Adipocyte (in vitro differentiated cells): ENCODE results near the gene AFF3.
A peak's percentile ranks its signal among the peaks of the same experiment; 100 is the strongest.
"Not testable (repeated sequence)": the region's sequence is repeated elsewhere in the genome, so short reads cannot be mapped to it uniquely, and the experiment has no call there.

ENCODE experiments used
- DNase-seq: peaks from one replicate; pipeline ENCODE4 v3.0.0-alpha.2; 2015; ENCODE audit warnings: low read depth
- H3K27me3 ChIP-seq: replicated peaks from 2 replicates; pipeline ENCODE4 v1.7.0; 2013; ENCODE audit warnings: mild to moderate bottlenecking, low read length, moderate library complexity; ENCODE audit not compliant: control insufficient read depth, insufficient read depth
- H3K36me3 ChIP-seq: 2 replicates; pipeline ENCODE4 v1.7.0; 2013; ENCODE audit warnings: low read length, mild to moderate bottlenecking, moderate library complexity; ENCODE audit not compliant: control insufficient read depth, insufficient read depth, severe bottlenecking
- H3K4me1 ChIP-seq: 2 replicates; pipeline ENCODE4 v1.7.0; 2013; ENCODE audit warnings: mild to moderate bottlenecking, low read length, moderate library complexity; ENCODE audit not compliant: control insufficient read depth, insufficient read depth
- H3K4me3 ChIP-seq: 2 replicates; pipeline ENCODE4 v1.7.0; 2013; ENCODE audit warnings: mild to moderate bottlenecking, low read length, moderate library complexity
- H3K9ac ChIP-seq: 2 replicates; pipeline ENCODE4 v1.7.0; 2013; ENCODE audit warnings: mild to moderate bottlenecking, low read length, moderate library complexity
- H3K9me3 ChIP-seq: 2 replicates; pipeline ENCODE4 v1.7.0; 2013; ENCODE audit warnings: mild to moderate bottlenecking, low read length, moderate library complexity; ENCODE audit not compliant: control insufficient read depth

AFF3 gene

DNA sequence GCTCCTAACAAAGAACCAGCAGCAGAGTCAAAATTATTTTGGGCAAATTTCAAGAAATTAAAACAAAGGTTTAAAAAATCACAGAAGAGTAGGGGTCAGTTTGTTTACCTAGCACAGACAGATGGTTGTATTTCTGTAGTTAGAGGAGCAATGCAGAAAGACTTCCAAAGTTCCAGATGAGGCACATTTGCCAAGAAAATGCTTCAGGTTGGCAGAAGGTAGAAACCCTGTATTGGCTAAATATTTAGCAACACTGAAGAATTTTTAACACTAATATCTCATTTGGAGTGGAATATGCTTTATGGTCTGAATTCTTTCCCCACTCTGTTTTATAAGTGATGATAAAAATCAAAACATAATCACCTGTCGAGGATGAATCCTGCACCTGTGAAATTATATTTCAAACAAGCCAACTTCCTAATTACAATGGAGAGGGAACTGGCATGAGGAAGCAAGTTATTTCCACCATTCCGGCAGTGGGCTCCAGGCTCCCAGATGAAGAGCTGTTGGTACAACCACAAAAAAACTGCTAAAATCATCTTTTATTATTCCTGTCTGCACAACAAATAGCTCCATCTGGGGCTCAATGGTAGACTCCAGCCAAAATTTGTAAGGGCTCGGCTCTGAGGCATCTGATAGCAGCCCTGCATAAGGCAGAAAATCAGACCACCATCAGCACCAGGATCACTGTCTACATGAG is 366.0 kb downstream of the AFF3 start:
- no peaks in the 10 kb centered on the region for H3K36me3 ChIP-seq
- H3K27me3 ChIP-seq, result peaks cover 10% of the 10 kb centered on the region
- no peak overlapping the region for H3K4me3 ChIP-seq
- H3K9me3 ChIP-seq, result peaks cover 19% of the 10 kb centered on the region
- H3K4me1 ChIP-seq, result no peaks in the 10 kb centered on the region
- H3K9ac ChIP-seq, result no peak overlapping the region
- no peak for DNase-seq

DNA sequence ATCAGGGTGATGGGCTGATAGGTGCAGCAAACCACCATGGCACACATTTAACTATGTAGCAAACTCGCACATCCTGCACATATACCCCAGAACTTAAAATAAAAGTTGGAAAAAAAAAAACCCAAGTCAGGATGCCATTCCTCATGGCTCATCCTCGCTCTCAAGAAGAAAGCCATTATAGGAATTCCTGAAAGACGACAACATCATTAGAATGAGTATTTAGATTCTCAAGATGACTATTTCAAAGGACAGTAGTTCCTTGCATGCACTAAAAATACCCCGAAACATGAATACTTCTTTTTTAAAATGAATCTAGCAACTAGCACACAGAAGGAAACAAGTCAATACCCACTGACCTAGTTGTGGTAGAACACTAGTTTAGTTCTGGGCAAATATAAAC is 366.8 kb downstream of the AFF3 start:
- DNase-seq, result peak; percentile 34
- Histone ChIP-seq H3K27me3 (peaks cover 9% of the 10 kb centered on the region), H3K9me3 (peaks cover 19% of the 10 kb centered on the region), H3K4me1 (no peaks in the 10 kb centered on the region), H3K36me3 (no peaks in the 10 kb centered on the region), H3K9ac (no peak overlapping the region), H3K4me3 (no peak overlapping the region)

DNA sequence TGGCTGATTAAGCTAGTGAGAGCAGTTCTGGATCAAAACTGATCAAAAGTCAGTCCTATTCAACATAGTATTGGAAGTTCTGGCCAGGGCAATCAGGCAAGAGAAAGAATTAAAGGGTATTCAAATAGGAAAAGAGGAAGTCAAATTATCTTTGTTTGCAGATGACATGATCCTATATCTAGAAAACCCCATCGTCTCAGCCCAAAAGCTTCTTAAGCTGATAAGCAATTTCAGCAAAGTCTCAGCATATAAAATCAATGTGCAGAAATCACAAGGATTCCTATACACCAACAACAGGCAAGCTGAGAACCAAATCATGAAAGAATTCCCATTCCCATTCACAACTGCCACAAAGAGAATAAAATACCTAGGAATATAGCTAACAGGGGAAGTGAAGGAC is 368.7 kb downstream of the AFF3 start:
- H3K4me1 ChIP-seq, H3K36me3 ChIP-seq, H3K9ac ChIP-seq, H3K27me3 ChIP-seq, DNase-seq, H3K4me3 ChIP-seq: not testable (repeated sequence)
- peaks cover 20% of the 10 kb centered on the region for H3K9me3 ChIP-seq

DNA sequence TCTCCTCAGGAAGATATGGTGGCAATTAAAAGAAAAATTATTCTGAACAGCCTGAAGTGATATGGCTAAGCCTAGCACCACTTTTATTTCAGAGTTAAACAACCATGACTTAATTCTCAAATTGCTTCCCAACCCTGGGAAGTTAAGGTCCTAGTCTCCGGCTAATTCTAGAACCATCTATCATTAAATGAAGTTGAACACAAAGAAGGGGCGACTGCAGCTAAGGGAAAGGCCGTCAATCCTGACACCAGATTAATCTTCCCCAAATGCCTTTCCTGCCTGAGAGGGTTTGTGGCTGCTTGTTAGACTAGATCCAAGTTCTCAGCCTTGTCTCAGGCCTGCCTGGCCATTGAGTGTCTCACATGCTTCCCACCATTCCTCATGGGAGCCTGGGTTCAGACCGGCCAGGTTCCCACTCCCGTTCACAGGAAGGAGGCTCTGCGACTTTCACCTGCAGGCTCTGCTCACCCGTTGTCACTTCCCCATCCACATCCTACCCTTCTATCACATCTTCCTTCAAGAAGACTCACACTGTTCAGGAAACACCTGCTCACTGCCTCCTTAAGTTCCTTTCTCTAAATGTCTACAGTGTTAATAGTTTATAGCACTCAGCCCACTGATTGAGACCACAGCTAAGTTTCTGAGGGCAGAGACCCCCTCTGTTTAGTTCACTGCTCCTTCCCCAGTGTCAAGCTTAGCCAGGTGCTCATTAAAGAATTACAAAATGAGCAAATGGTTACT is 369.6 kb downstream of the AFF3 start:
- DNase-seq, result no peak
- H3K4me1 ChIP-seq, result no peaks in the 10 kb centered on the region
- H3K4me3 ChIP-seq, result no peak overlapping the region
- no peaks in the 10 kb centered on the region for H3K36me3 ChIP-seq
- H3K9ac ChIP-seq, result no peak overlapping the region
- no peaks in the 10 kb centered on the region for H3K27me3 ChIP-seq
- H3K9me3 ChIP-seq, result peaks cover 11% of the 10 kb centered on the region

DNA sequence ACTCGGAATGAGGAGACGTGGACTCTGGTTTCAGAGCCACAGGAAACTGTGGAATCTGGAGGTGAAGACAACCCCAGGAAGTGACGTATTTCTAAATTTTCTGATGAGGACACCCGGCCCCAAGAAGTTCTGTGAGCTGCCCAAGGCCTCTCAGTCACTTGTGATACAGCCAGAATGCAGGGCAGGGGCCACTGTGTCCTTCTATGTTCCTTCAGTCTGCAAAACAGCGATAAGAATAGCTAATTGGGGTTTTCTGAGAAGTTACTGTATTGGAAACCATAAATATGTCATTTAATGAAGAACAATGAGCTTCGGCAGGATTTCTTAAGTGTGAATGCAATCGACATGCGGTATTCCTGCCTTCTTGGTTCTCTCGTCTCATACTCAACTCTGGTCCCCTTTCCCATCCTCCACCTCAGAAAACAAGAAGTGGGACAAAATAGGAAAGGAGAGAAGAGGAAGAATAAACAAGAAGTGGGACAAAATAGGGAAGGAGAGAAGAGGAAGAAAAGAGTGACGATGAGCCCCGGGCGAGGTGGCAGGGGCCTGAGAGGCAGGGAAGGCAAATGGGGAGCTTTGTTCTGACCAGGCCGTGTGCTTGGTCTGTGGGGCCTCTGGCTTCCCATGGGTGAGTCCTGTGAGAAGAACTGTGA is 370.6 kb downstream of the AFF3 start:
- Histone ChIP-seq H3K36me3 (no peaks in the 10 kb centered on the region), H3K9me3 (peaks cover 11% of the 10 kb centered on the region), H3K4me1 (no peaks in the 10 kb centered on the region), H3K4me3 (no peak overlapping the region), H3K27me3 (peaks cover 4% of the 10 kb centered on the region), H3K9ac (no peak overlapping the region)
- no peak for DNase-seq

DNA sequence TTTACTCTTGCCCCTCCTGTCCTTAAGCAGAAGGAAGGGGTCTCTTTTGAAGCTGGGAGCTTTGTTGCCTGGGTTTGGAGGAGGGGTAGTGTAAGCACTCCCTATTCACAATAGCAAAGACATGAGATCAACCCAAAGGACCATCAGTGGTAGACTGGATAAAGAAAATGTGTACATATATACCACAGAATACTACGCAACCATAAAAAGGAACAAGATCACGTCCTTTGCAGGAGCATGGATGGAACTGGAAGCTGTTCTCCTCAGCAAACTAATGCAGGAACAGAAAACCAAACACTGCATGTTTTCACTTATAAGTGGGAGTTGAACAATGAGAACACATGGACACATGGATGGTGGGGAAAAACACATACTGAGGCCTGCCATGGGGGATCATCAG is 371.5 kb downstream of the AFF3 start:
- no peak for DNase-seq
- no peaks in the 10 kb centered on the region for H3K36me3 ChIP-seq
- peaks cover 11% of the 10 kb centered on the region for H3K9me3 ChIP-seq
- H3K4me1 ChIP-seq, result no peaks in the 10 kb centered on the region
- H3K9ac ChIP-seq, result no peak overlapping the region
- no peak overlapping the region for H3K4me3 ChIP-seq
- H3K27me3 ChIP-seq, result peaks cover 8% of the 10 kb centered on the region

DNA sequence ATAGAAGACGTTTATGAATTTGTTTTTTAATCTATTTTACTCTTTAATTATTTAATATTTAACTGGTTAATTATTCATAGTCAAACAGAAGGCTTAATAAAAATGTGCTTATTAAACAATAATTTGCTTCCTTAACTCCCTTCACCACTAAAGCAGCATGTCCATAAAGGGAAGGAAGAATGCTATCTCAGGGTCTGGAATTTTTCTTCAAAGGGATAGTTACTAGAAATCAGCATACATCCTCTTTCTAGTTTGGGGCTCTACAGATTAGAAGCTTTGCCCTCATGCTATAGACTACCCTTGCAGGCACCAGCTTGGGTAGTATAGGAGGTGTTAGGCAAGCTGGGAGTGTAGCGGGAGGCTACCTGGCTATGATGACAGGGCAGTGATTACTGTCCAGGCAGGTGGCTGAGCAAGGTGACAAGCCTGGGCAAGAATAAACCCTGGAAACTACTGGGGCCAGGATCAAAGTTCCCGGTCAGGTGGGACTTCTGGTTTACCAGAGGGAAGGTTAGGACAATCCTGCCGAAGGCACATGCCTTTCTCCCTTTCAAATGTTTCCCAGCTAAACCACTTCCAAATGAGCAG is 376.6 kb downstream of the AFF3 start:
- DNase-seq, result no peak
- no peaks in the 10 kb centered on the region for H3K4me1 ChIP-seq
- no peak overlapping the region for H3K9ac ChIP-seq
- H3K27me3 ChIP-seq, result peaks cover 15% of the 10 kb centered on the region
- peaks cover 8% of the 10 kb centered on the region for H3K9me3 ChIP-seq
- no peak overlapping the region for H3K4me3 ChIP-seq
- no peaks in the 10 kb centered on the region for H3K36me3 ChIP-seq

DNA sequence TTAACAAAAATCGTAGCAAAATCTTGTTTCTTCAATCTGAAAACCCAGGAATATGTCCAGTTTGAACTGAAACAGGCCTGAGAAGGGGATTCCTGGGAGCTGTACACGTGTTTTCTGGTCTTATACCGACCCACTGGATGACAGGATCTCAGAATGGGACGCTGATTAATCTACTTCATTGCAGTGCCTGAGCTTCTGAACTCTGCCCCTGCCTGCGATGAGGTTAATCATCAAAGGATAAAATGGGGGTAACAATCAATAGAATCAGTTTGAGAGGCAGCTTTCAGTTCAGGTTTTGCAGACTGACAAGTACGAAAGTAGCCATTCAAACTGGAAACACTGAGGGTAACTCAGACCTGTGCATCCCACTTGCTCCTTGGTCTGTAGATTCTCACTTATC is 378.6 kb downstream of the AFF3 start:
- peaks cover under 1% of the 10 kb centered on the region for H3K9me3 ChIP-seq
- no peak overlapping the region for H3K9ac ChIP-seq
- H3K4me3 ChIP-seq, result no peak overlapping the region
- no peaks in the 10 kb centered on the region for H3K36me3 ChIP-seq
- no peak for DNase-seq
- no peaks in the 10 kb centered on the region for H3K4me1 ChIP-seq
- peaks cover 15% of the 10 kb centered on the region for H3K27me3 ChIP-seq

DNA sequence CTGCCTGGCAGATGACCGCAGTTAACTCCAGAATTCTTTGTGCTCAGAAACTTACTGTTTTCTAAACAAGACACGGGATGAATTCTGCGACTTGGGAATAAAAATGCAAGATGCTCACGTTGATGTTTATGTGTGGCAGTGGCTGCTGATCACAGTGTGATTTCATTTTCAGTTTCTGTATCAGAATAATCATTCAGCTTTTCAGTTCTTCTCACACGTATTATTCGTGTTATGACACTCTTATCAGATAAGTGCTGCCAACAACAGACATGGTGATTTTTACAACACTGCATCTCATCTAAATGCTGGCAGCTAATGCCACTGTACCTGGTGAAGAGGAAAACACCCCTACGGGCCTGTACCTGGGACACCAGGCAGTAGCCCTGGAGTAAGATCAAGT is 379.7 kb downstream of the AFF3 start:
- H3K36me3 ChIP-seq, result no peaks in the 10 kb centered on the region
- no peak overlapping the region for H3K9ac ChIP-seq
- no peak for DNase-seq
- no peak overlapping the region for H3K4me3 ChIP-seq
- H3K27me3 ChIP-seq, result peaks cover 15% of the 10 kb centered on the region
- no peaks in the 10 kb centered on the region for H3K9me3 ChIP-seq
- no peaks in the 10 kb centered on the region for H3K4me1 ChIP-seq

DNA sequence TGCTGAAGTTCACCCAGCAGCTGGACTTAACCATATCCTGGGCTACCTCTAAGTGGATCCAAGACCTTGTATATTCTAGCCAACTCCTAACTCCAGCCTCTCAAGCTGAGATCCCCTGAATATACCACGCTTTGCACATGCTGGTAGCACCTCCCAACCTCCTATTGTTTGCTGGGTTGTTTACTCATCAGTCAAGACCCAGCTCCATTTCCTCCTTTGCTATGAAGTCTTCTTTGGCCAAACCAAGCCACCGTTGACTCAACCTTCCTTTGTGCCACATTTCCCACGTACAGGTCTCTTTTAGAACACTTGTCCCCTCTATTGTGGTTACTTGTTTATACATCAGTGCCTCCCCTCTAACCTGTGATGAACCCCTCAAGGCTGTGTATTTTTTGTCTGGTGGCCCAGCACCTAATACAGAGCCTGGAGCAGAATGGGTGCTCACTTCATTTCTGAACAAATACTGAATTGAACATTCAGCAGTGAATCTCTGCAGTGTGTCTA is 384.7 kb downstream of the AFF3 start:
- Histone ChIP-seq H3K9ac (no peak overlapping the region), H3K4me1 (peaks cover 12% of the 10 kb centered on the region), H3K27me3 (no peaks in the 10 kb centered on the region), H3K9me3 (no peaks in the 10 kb centered on the region), H3K4me3 (no peak overlapping the region), H3K36me3 (no peaks in the 10 kb centered on the region)
- DNase-seq, result no peak

DNA sequence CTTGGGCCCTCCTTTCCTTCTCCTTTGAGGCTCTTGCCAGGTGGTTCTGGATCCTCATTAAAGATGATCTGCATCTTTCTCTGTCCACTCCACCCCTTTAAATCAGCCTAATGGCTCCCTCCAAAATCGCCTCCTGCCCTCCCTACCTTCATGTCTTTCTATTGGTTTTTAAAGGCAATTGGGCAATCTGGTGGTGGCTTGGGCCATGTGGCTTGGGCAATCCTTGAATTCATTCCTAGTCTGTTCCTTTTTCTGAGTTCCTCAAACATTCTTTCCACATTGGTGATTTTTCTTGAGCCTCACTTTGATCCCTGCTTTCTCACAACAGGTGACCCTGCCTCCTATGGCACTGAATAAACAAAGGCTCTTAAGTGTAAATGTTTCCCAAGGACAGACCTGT is 386.3 kb downstream of the AFF3 start:
- Histone ChIP-seq H3K4me3 (no peak overlapping the region), H3K4me1 (peaks cover 12% of the 10 kb centered on the region), H3K9me3 (no peaks in the 10 kb centered on the region), H3K27me3 (no peaks in the 10 kb centered on the region), H3K9ac (no peak overlapping the region), H3K36me3 (no peaks in the 10 kb centered on the region)
- DNase-seq, result no peak
